ENCODE data around the gene GDAP1L1. TPM values are rescaled to one million over a fixed set of nuclear protein-coding genes. Genes with fewer than 3 reads are reported as not detected.

Gene GDAP1L1
- total RNA-seq, 4 donors from 2014 or later, result not detected

DNA sequence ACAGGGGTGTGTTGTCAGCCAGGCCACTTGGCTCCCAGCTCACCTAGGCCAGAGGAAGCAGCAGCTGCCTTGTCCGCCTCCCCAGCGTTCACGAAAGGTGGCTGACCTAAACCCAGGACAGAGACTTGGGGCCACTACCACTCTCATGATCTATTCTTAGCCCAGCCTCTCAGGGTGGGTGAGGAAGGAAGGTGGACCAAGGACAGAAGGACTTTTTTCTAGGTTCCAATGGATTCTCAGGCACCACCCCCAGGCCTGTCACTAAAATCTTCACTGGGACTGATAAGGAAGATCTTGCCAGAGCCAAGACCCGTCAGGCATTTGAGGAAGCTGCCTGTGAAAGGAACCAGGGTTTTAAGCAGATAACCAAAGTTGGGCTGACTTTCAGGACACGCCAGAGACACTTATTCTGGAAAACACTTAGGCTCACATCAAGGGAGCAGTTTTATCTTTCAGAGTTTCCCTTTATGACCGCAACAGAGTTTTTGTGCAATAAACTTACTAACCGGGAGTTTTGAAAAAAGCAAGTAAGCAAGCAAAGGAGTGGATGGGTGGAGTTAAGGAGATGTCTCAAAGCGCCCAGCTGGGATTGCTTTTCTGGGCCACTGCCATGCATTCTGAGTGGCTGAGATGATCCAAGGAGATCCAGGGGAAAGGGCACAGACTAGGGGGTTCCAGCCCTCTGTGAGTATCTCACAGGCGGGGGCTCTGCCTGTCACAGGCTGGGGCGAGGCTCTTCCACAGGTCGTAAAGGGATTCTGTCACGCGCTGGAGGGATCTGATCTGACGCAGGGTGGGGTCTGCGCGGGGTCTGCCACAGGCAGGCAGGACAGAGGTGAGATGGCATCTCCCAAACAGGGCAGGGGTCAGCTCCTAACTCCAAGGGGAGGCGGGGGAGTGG, 62.9 kb downstream of the GDAP1L1 start:
- Histone ChIP-seq H3K27ac (peak overlapping the region; percentile 64 to 88 (median 84)), H3K4me3 (peak overlapping the region; percentile 58 to 77 (median 64)), H3K36me3 (no peaks in the 10 kb centered on the region), H3K27me3 (no peaks in the 10 kb centered on the region), H3K4me1 (peaks cover 0 to 21% (median 16%) of the 10 kb centered on the region in 4 donors), H3K9me3 (no peaks in the 10 kb centered on the region)
- 0 to 16% methylated on average over 1 to 17 of the region's 17 CpGs for WGBS, 2 donors (ENCODE audit: low coverage in 1 of 2)
- peak; percentile 60 for DNase-seq
- no peak for TF ChIP-seq POLR2AphosphoS5 (IDR thresholded peaks at IDR 0.05)
- TF ChIP-seq POLR2A (IDR thresholded peaks at IDR 0.05), result no peak
- TF ChIP-seq, protein P1, sequence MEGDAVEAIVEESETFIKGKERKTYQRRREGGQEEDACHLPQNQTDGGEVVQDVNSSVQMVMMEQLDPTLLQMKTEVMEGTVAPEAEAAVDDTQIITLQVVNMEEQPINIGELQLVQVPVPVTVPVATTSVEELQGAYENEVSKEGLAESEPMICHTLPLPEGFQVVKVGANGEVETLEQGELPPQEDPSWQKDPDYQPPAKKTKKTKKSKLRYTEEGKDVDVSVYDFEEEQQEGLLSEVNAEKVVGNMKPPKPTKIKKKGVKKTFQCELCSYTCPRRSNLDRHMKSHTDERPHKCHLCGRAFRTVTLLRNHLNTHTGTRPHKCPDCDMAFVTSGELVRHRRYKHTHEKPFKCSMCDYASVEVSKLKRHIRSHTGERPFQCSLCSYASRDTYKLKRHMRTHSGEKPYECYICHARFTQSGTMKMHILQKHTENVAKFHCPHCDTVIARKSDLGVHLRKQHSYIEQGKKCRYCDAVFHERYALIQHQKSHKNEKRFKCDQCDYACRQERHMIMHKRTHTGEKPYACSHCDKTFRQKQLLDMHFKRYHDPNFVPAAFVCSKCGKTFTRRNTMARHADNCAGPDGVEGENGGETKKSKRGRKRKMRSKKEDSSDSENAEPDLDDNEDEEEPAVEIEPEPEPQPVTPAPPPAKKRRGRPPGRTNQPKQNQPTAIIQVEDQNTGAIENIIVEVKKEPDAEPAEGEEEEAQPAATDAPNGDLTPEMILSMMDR (IDR thresholded peaks at IDR 0.05), result no peak
- no peak for TF ChIP-seq EP300 (IDR thresholded peaks at IDR 0.05; ENCODE audit: low read depth)
- in situ Hi-C loops (cut with MboI; ENCODE audit: low pct_ligation_motif_present in 1 of 4, low pct_unique_long_range_greater_than_20kb in 1 of 4, low sequenced_read_pairs in 3 of 4) (loop anchor here (5.0 to 25.0 kb wide), 4 partner anchors 85 to 198 kb away; partner anchors contain the start of gene OSER1 (in 2 of the 4)), intact Hi-C loops (cut with DNase I; ENCODE audit: low total_unique reads) (no loop called here)

DNA sequence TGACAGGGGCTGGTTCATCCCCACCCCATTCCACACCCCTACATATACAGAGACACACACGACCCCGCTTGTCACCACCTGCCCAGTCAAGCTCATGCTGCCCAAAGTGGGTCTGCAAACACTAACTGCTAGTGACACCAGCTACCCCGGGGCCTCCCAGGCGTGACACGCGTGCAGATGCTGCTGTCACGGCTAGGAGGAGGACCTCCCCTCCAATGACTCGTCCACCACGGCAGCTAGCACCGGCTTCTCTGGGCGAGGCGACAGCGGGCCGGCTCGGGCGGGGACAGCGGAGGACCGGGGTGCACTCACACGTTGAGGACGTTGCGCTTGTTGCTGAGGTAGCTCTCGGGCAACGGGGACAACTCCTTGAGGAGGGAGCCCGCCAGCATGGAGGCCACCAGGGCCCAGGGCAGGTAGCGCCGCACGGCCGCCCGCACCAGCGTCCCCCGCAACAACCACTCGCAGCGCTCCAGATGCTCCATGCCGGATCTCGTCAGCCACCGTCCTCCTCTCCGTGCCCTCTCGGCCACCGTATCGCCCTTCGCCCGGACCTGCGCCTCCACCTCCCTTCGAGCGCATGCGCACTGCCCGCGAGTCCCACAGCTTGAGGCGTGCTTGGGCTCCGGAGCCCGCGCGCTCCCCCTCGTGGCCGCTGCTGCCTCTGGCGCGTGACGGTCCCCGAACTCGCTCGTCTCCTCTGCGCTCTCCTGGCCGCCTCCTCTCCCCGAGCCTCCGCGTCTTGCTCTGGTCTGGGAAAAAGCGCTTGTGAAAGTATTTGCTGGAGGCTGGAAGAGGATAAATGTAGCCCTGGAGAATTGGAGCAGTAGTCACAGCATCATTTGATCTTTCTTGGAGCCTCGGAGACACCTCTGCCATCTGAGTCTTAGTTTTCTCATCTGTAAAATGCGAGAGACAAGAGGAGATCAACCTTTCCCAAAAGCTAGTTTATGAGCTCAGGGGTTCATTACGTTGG, 63.8 kb downstream of the GDAP1L1 start, which contains the start of gene FITM2:
FITM2 (minus strand) TSS at position 539 of the 976 bp plus-strand sequence; CDS start at position 485, 54 bp downstream.
- no peaks in the 10 kb centered on the region for H3K27me3 ChIP-seq
- intact Hi-C loops (cut with DNase I; ENCODE audit: low total_unique reads), result no loop called here

DNA sequence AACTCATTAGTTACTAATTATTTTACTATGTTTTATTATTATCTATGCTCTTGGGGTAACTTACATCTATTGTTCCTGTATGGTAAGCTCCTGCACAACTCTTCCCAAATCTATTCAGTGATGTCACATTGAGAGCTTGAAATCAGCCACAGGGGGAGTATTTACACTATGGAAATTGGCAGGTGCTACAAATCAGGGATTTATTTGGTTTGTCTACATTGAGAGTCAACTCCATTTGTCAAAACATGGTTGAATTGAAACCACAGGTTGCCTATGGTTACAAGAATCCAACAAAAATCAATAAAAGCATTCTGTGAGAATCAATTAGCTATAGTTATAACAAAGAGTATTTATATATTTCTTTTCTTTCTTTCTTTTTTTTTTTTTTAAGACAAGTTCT, 67.8 kb downstream of the GDAP1L1 start:
- Histone ChIP-seq H3K4me1 (peaks cover 0 to 10% (median 6%) of the 10 kb centered on the region in 4 donors), H3K36me3 (no peaks in the 10 kb centered on the region), H3K4me3 (no peak overlapping the region), H3K27me3 (no peaks in the 10 kb centered on the region), H3K9me3 (no peaks in the 10 kb centered on the region), H3K27ac (no peak overlapping the region)
- intact Hi-C loops (cut with DNase I; ENCODE audit: low total_unique reads), result no loop called here
- in situ Hi-C loops (cut with MboI; ENCODE audit: low pct_ligation_motif_present in 1 of 4, low pct_unique_long_range_greater_than_20kb in 1 of 4, low sequenced_read_pairs in 3 of 4), result loop anchor here in 2 of 4 donors (10.0 to 25.0 kb wide), 2 partner anchors 100 to 203 kb away; partner anchors contain the start of gene OSER1 (in 2 of the 2)
- no peak for DNase-seq
- no peak for TF ChIP-seq POLR2AphosphoS5 (IDR thresholded peaks at IDR 0.05)
- TF ChIP-seq, protein P1 (IDR thresholded peaks at IDR 0.05), result no peak

More for the DNA sequence above, 63.8 kb downstream of the GDAP1L1 start, which contains the start of gene FITM2:
- TF ChIP-seq POLR2AphosphoS5 (IDR thresholded peaks at IDR 0.05) (peak; percentile 82 to 92 (median 89)), EP300 (IDR thresholded peaks at IDR 0.05; ENCODE audit: low read depth) (no peak), POLR2A (IDR thresholded peaks at IDR 0.05) (peak; percentile 53)
- TF ChIP-seq, protein P1 (IDR thresholded peaks at IDR 0.05), result peak; percentile 87 to 98 (median 95)
- Histone ChIP-seq H3K27ac (peak within 1 kb of the TSS; percentile 64 to 88 (median 84)), H3K4me1 (peaks cover 0 to 21% (median 16%) of the 10 kb centered on the region in 4 donors), H3K9me3 (no peaks in the 10 kb centered on the region), H3K4me3 (peak within 1 kb of the TSS; percentile 58 to 77 (median 64)), H3K36me3 (no peaks in the 10 kb centered on the region)
- in situ Hi-C loops (cut with MboI; ENCODE audit: low pct_ligation_motif_present in 1 of 4, low pct_unique_long_range_greater_than_20kb in 1 of 4, low sequenced_read_pairs in 3 of 4), result loop anchor here in 2 of 4 donors (10.0 to 25.0 kb wide), 2 partner anchors 96 to 199 kb away; partner anchors contain the start of gene OSER1 (in 2 of the 2)
- 3 to 80% methylated on average over 1 to 32 of the region's 70 CpGs for WGBS, 2 donors (ENCODE audit: low coverage in 1 of 2)
- peak; percentile 99 for DNase-seq

Measured in transverse colon (tissue), 4 donors.